Endothelial cell (in vitro differentiated cells): Measurements from ENCODE around the gene PLEKHA6. TPM values are rescaled to one million over a fixed set of nuclear protein-coding genes. Genes with fewer than 3 reads are reported as not detected.
A peak's percentile ranks its signal among the peaks of the same experiment; 100 is the strongest.

Experiments used
- DNase-seq: peaks from one replicate; pipeline ENCODE4 v3.0.0; 2021; ENCODE audit warnings: low spot score
- H3K27ac Mint-ChIP-seq: one replicate; pipeline ENCODE4 v1.8.0; 2021; ENCODE audit warnings: mixed read lengths, inconsistent platforms; ENCODE audit not compliant: unreplicated experiment
- H3K27me3 Mint-ChIP-seq: one replicate; pipeline ENCODE4 v1.8.0; 2021; ENCODE audit warnings: mild to moderate bottlenecking, moderate library complexity, mixed read lengths, inconsistent platforms; ENCODE audit not compliant: unreplicated experiment
- H3K36me3 Mint-ChIP-seq: one replicate; pipeline ENCODE4 v1.8.0; 2021; ENCODE audit warnings: mild to moderate bottlenecking, low read depth, mixed read lengths, inconsistent platforms; ENCODE audit not compliant: unreplicated experiment
- H3K4me1 Mint-ChIP-seq: one replicate; pipeline ENCODE4 v1.8.0; 2021; ENCODE audit warnings: mild to moderate bottlenecking, mixed read lengths, inconsistent platforms; ENCODE audit not compliant: unreplicated experiment
- H3K4me3 Mint-ChIP-seq: one replicate; pipeline ENCODE4 v1.8.0; 2021; ENCODE audit warnings: mild to moderate bottlenecking, mixed read lengths, inconsistent platforms; ENCODE audit not compliant: unreplicated experiment
- H3K9me3 Mint-ChIP-seq: one replicate; pipeline ENCODE4 v1.8.0; 2021; ENCODE audit warnings: mixed read lengths, inconsistent platforms; ENCODE audit not compliant: unreplicated experiment
- CTCF ChIP-seq: fragments of 200-600 bp; sonication (generic); IDR thresholded peaks from one replicate; pipeline ENCODE4 v1.5.0; 2021; ENCODE audit warnings: antibody characterized with exemption; ENCODE audit not compliant: unreplicated experiment
- long read RNA-seq: library from polyadenylated mRNA; unstranded; transcript quantifications from one replicate; pipeline ENCODE4 v2.0.0, GENCODE V29; 2020; ENCODE audit not compliant: unreplicated experiment
- total RNA-seq: library from RNA; stranded (reverse); fragmentation: NEBNext Ultra II Directional; extraction: Animal tissue kit (Norgen Biotek cat#: 25700); gene quantifications from one replicate; pipeline ENCODE4 v1.2.1, GENCODE V29; 2021; ENCODE audit not compliant: unreplicated experiment

The PLEKHA6 gene, protein sequence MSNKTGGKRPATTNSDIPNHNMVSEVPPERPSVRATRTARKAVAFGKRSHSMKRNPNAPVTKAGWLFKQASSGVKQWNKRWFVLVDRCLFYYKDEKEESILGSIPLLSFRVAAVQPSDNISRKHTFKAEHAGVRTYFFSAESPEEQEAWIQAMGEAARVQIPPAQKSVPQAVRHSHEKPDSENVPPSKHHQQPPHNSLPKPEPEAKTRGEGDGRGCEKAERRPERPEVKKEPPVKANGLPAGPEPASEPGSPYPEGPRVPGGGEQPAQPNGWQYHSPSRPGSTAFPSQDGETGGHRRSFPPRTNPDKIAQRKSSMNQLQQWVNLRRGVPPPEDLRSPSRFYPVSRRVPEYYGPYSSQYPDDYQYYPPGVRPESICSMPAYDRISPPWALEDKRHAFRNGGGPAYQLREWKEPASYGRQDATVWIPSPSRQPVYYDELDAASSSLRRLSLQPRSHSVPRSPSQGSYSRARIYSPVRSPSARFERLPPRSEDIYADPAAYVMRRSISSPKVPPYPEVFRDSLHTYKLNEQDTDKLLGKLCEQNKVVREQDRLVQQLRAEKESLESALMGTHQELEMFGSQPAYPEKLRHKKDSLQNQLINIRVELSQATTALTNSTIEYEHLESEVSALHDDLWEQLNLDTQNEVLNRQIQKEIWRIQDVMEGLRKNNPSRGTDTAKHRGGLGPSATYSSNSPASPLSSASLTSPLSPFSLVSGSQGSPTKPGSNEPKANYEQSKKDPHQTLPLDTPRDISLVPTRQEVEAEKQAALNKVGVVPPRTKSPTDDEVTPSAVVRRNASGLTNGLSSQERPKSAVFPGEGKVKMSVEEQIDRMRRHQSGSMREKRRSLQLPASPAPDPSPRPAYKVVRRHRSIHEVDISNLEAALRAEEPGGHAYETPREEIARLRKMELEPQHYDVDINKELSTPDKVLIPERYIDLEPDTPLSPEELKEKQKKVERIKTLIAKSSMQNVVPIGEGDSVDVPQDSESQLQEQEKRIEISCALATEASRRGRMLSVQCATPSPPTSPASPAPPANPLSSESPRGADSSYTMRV
- total RNA-seq, result 3.7 TPM
- long read RNA-seq, result 0 reads

DNA sequence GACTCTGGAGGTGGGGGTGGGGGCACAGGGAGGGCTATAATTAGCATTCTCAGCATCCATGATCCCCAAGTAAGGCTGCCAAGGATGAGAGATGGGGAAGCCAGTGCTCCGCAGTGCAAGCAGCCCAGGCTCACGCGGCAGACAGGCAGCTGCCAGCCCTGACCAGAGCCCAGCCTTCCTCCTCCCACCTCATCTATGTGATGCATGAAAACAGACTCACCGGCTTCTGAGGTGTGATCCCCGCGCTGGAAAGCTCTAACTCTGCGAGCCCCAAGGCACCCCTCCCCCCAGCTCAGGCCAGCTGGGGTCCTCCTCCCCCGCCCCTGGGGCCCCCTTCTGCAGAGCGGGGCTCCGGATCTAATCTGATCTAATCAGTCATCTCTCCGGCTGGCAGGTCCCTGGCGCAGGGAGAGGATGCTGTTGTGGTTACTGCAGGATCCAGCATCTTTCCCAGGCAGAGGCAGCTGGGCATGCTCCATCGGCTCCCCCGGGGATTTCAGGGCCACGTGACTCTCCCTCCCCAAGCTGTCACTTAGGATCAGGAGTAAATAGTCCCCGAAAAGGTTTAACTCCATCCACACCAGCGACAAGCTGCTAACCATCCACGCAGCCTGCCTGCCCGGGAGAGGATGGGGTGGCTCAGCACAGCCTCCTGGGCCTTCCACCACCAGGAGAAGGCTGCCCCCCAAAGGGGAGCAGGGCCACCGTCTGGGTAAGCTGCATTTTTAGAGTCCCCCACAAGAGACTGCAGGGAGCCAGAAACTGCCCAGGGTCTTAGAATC is at the start of gene PLEKHA6:
Gene PLEKHA6, minus strand, starts transcription at position 456 of the 782 bp plus-strand sequence. CDS start 86,202 bp downstream, outside the sequence.
- no peak for TF ChIP-seq CTCF
- Mint-ChIP-seq H3K36me3 (no peaks in the 10 kb centered on the region), H3K4me1 (peaks cover 22% of the 10 kb centered on the region), H3K27ac (peak within 1 kb of the TSS; percentile 13), H3K9me3 (no peaks in the 10 kb centered on the region), H3K27me3 (peaks cover 10% of the 10 kb centered on the region), H3K4me3 (no peak within 1 kb of the TSS)
- DNase-seq, result no peak

GRCh38 chr1:204409123-204409522 is 49.4 kb upstream of the PLEKHA6 start:
- H3K27ac Mint-ChIP-seq, result no peak overlapping the region
- no peaks in the 10 kb centered on the region for H3K9me3 Mint-ChIP-seq
- DNase-seq, result no peak
- peaks cover 10% of the 10 kb centered on the region for H3K4me1 Mint-ChIP-seq
- H3K27me3 Mint-ChIP-seq, result peaks cover 7% of the 10 kb centered on the region
- peaks cover 1% of the 10 kb centered on the region for H3K36me3 Mint-ChIP-seq
- TF ChIP-seq CTCF, result no peak
- H3K4me3 Mint-ChIP-seq, result peak overlapping the region; percentile 99

DNA sequence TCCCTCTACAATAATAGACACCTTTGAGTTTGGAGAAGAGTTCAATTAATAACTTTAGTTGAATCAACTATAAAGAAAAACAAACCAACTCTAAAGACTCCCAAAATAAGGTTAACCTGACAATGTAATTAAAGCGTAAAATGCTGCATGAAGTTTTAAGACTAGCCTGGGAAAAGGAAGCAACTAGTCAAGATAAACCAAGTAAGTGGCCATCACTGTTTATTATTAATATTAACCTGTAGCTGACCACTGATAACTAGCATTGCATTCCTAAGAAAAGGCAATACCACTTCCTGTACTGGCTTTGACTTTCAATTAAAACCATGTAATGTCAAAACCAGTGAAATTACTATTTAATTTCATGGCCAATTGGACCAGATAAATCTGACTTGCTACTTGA is 48.9 kb upstream of the PLEKHA6 start:
- H3K27me3 Mint-ChIP-seq, result peaks cover 6% of the 10 kb centered on the region
- H3K4me3 Mint-ChIP-seq, result peak overlapping the region; percentile 99
- H3K27ac Mint-ChIP-seq, result peak overlapping the region; percentile 43
- no peak for DNase-seq
- no peak for TF ChIP-seq CTCF
- no peaks in the 10 kb centered on the region for H3K9me3 Mint-ChIP-seq
- H3K4me1 Mint-ChIP-seq, result peaks cover 9% of the 10 kb centered on the region
- peaks cover 4% of the 10 kb centered on the region for H3K36me3 Mint-ChIP-seq

DNA sequence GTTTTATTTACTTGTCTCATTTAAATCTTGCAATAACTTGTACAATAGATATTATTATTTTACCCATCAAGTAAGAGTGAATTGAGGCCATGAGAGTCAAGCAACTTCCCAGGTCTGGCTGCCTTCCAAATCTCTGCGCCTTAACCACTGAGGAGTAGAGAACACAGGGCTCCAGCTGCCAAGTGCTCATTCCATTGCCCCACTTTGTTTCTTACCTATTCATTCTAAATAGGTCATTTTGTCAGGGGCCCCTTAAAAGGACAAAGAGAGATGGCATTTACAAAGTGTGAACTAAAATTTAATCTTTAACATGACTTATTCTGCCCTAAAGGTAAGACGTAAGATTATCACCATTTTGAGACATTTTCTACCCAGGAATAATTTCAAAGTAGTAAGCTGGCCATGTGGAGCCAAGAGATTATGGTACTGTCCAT is 48.4 kb upstream of the PLEKHA6 start:
- Mint-ChIP-seq H3K27me3 (peaks cover 6% of the 10 kb centered on the region), H3K4me3 (peak overlapping the region; percentile 99), H3K4me1 (peaks cover 9% of the 10 kb centered on the region), H3K27ac (peak overlapping the region; percentile 43), H3K36me3 (peaks cover 5% of the 10 kb centered on the region), H3K9me3 (no peaks in the 10 kb centered on the region)
- no peak for TF ChIP-seq CTCF
- DNase-seq, result no peak
